ENCODE data around the gene FREM1.

Gene FREM1

DNA sequence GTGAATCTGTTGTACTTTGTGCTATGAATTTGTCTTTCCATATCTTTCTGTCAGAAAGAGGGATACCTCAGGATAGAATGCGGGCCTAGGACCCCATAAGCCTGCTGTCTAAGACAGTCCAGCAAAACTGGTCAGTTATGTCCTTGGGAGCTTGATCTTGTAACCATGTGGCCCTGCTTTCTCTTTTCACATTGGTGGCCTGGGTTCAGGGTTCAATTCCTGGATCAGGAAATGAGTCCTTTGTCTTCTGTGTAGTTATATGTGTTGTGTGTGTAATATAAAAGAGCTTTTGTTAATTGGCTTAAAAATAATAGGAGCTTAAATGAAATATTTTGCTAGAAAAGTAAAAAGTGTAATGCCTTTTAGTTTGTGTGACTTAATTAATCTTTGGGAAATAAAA is 16.9 kb downstream of the FREM1 start:
- TF ChIP-seq PATZ1 (CRISPR knock-in tag; IDR thresholded peaks at IDR 0.05; ENCODE audit: borderline replicate concordance) (no peak), TCF4 (CRISPR knock-in tag; IDR thresholded peaks at IDR 0.05; ENCODE audit: borderline replicate concordance) (no peak), TOX (CRISPR knock-in tag; IDR thresholded peaks at IDR 0.05; ENCODE audit: borderline replicate concordance) (no peak), CSDC2 (CRISPR knock-in tag; IDR thresholded peaks at IDR 0.05) (no peak), OSR1 (CRISPR knock-in tag; IDR thresholded peaks at IDR 0.05) (no peak)
- ATAC-seq = no peak

- no peak for TF ChIP-seq CSDC2 (CRISPR knock-in tag; IDR thresholded peaks at IDR 0.05)
- no peak for TF ChIP-seq PPARA (CRISPR knock-in tag; IDR thresholded peaks at IDR 0.05; ENCODE audit: borderline replicate concordance)
- no peak for TF ChIP-seq TCF4 (CRISPR knock-in tag; IDR thresholded peaks at IDR 0.05; ENCODE audit: borderline replicate concordance)
- TF ChIP-seq ISL1 (CRISPR knock-in tag; IDR thresholded peaks at IDR 0.05) = no peak
- TF ChIP-seq CREB5 (CRISPR knock-in tag; IDR thresholded peaks at IDR 0.05; ENCODE audit: low read depth) = no peak
- TF ChIP-seq RARB (CRISPR knock-in tag; IDR thresholded peaks at IDR 0.05) = no peak
- no peak for TF ChIP-seq PATZ1 (CRISPR knock-in tag; IDR thresholded peaks at IDR 0.05; ENCODE audit: borderline replicate concordance)
These were observed 18.9 kb downstream of the FREM1 start for GRCh38 chr9:14891332-14891731.

GRCh38 chr9:14889451-14889850 is 20.8 kb downstream of the FREM1 start:
- TF ChIP-seq ZNF565 (CRISPR knock-in tag; conservative IDR thresholded peaks at IDR 0.05; ENCODE audit: low read depth) = no peak
- no peak for TF ChIP-seq CSDC2 (CRISPR knock-in tag; IDR thresholded peaks at IDR 0.05)
- TF ChIP-seq PATZ1 (CRISPR knock-in tag; IDR thresholded peaks at IDR 0.05; ENCODE audit: borderline replicate concordance) = no peak
- TF ChIP-seq ZNF70 (CRISPR knock-in tag; IDR thresholded peaks at IDR 0.05) = no peak
- no peak for TF ChIP-seq PPARA (CRISPR knock-in tag; IDR thresholded peaks at IDR 0.05; ENCODE audit: borderline replicate concordance)
- no peak for TF ChIP-seq POU6F1 (CRISPR knock-in tag; IDR thresholded peaks at IDR 0.05; ENCODE audit: borderline replicate concordance, low read depth)
- TF ChIP-seq, protein P1, sequence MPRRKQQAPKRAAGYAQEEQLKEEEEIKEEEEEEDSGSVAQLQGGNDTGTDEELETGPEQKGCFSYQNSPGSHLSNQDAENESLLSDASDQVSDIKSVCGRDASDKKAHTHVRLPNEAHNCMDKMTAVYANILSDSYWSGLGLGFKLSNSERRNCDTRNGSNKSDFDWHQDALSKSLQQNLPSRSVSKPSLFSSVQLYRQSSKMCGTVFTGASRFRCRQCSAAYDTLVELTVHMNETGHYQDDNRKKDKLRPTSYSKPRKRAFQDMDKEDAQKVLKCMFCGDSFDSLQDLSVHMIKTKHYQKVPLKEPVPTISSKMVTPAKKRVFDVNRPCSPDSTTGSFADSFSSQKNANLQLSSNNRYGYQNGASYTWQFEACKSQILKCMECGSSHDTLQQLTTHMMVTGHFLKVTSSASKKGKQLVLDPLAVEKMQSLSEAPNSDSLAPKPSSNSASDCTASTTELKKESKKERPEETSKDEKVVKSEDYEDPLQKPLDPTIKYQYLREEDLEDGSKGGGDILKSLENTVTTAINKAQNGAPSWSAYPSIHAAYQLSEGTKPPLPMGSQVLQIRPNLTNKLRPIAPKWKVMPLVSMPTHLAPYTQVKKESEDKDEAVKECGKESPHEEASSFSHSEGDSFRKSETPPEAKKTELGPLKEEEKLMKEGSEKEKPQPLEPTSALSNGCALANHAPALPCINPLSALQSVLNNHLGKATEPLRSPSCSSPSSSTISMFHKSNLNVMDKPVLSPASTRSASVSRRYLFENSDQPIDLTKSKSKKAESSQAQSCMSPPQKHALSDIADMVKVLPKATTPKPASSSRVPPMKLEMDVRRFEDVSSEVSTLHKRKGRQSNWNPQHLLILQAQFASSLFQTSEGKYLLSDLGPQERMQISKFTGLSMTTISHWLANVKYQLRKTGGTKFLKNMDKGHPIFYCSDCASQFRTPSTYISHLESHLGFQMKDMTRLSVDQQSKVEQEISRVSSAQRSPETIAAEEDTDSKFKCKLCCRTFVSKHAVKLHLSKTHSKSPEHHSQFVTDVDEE (CRISPR knock-in tag; IDR thresholded peaks at IDR 0.05) = no peak
- TF ChIP-seq GLIS3 (CRISPR knock-in tag; IDR thresholded peaks at IDR 0.05) = no peak
- TF ChIP-seq ISL1 (CRISPR knock-in tag; IDR thresholded peaks at IDR 0.05) = no peak
- no peak for ATAC-seq

More at GRCh38 chr9:14891332-14891731, 18.9 kb downstream of the FREM1 start:
- no peak for ATAC-seq

- ATAC-seq = no peak
- TF ChIP-seq, protein P1 (CRISPR knock-in tag; IDR thresholded peaks at IDR 0.05) = no peak
- TF ChIP-seq ARNTL (CRISPR knock-in tag; IDR thresholded peaks at IDR 0.05; ENCODE audit: borderline replicate concordance, low read depth) (no peak), POU6F1 (CRISPR knock-in tag; IDR thresholded peaks at IDR 0.05; ENCODE audit: borderline replicate concordance, low read depth) (no peak), ZC3H10 (CRISPR knock-in tag; IDR thresholded peaks at IDR 0.05) (no peak), CREB5 (CRISPR knock-in tag; IDR thresholded peaks at IDR 0.05; ENCODE audit: low read depth) (no peak)
These were observed 21.4 kb downstream of the FREM1 start for GRCh38 chr9:14888875-14889274.

All from SK-N-SH treated with all-trans-retinoic acid at 6 μM for 48 hours (cell line).